T-helper 9 cell (primary cell): ENCODE data around the gene ASB10.

Experiments
- DNase-seq: peaks from one replicate; pipeline ENCODE4 v3.0.0-alpha.2; 2020

The ASB10 gene

GRCh38 chr7:151135866-151136843 is 50.9 kb downstream of the ASB10 start:
- no peak for DNase-seq

GRCh38 chr7:151135525-151135845 is 51.6 kb downstream of the ASB10 start:
- DNase-seq: no peak

GRCh38 chr7:151134743-151135524 is 52.1 kb downstream of the ASB10 start:
- no peak for DNase-seq

GRCh38 chr7:151133986-151134742 is 52.9 kb downstream of the ASB10 start:
- DNase-seq: no peak

- DNase-seq: no peak
Measured at GRCh38 chr7:151133266-151133985, 53.6 kb downstream of the ASB10 start.

GRCh38 chr7:151132461-151133205 is 54.4 kb downstream of the ASB10 start:
- DNase-seq: no peak

GRCh38 chr7:151131592-151132293 is 55.3 kb downstream of the ASB10 start:
- DNase-seq: no peak

GRCh38 chr7:151131224-151131591 is 55.8 kb downstream of the ASB10 start:
- DNase-seq: no peak

GRCh38 chr7:151130741-151131157 is 56.3 kb downstream of the ASB10 start:
- DNase-seq: no peak

GRCh38 chr7:151129960-151130591 is 57.0 kb downstream of the ASB10 start:
- DNase-seq: no peak

GRCh38 chr7:151129117-151129959 is 57.7 kb downstream of the ASB10 start:
- no peak for DNase-seq

- no peak for DNase-seq
Measured at GRCh38 chr7:151128716-151129115, 58.3 kb downstream of the ASB10 start.

- no peak for DNase-seq
Measured at GRCh38 chr7:151128144-151128543, 58.9 kb downstream of the ASB10 start.

GRCh38 chr7:151126491-151127137 is 60.4 kb downstream of the ASB10 start:
- DNase-seq: no peak

GRCh38 chr7:151125846-151126481 is 61.1 kb downstream of the ASB10 start:
- no peak for DNase-seq
